Measurements from ENCODE around the gene AFF3. TPM values are rescaled to one million over a fixed set of nuclear protein-coding genes. Genes with fewer than 3 reads are reported as not detected.

Gene AFF3
- total RNA-seq, 4 donors from 2014 or later, result 5.3 to 216 (median 12.5) TPM

DNA sequence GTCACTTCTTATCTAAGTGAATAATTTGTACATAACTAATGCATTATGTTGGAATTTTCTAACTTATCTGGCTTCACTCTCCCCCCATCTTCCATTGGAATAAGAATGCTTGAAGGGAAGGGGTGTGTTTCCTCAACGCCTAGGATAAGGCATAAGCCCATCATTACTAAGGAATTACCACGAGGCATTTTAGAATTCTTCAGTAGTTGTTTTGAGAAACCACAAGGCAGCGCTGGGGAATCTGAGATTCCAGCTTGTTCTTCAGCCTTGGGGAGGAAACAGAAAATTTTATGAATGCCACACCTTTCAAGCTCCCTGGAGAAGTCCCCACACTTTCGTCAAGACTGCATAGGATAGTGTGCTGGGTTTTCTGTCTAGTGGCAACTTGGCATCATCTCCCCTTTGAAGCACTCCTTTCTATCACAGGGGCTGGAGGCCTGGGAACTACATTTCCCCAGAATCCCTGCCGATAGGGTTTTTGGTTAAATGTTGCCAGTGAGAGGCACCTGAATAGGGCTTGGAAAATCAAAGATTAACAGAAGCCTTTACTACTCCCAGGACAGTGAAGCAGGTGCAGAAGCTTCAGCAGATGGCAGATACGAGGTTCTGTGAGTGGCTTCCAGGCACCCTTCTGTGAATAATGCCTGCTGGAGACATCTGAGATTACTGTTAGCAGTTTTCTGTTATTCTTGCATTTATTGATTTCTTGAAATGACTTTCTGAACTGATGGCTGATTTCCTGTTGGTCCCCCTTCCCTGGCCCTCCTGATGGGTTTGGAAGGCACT lies 459.9 kb downstream of the AFF3 start:
- DNase-seq, result no peak
- Histone ChIP-seq H3K4me1 (no peaks in the 10 kb centered on the region), H3K27ac (no peak overlapping the region), H3K36me3 (no peaks in the 10 kb centered on the region), H3K4me3 (no peak overlapping the region), H3K27me3 (no peaks in the 10 kb centered on the region), H3K9me3 (no peaks in the 10 kb centered on the region)
- TF ChIP-seq, protein P1, sequence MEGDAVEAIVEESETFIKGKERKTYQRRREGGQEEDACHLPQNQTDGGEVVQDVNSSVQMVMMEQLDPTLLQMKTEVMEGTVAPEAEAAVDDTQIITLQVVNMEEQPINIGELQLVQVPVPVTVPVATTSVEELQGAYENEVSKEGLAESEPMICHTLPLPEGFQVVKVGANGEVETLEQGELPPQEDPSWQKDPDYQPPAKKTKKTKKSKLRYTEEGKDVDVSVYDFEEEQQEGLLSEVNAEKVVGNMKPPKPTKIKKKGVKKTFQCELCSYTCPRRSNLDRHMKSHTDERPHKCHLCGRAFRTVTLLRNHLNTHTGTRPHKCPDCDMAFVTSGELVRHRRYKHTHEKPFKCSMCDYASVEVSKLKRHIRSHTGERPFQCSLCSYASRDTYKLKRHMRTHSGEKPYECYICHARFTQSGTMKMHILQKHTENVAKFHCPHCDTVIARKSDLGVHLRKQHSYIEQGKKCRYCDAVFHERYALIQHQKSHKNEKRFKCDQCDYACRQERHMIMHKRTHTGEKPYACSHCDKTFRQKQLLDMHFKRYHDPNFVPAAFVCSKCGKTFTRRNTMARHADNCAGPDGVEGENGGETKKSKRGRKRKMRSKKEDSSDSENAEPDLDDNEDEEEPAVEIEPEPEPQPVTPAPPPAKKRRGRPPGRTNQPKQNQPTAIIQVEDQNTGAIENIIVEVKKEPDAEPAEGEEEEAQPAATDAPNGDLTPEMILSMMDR (IDR thresholded peaks at IDR 0.05), result no peak
- TF ChIP-seq POLR2A (IDR thresholded peaks at IDR 0.05), result no peak

DNA sequence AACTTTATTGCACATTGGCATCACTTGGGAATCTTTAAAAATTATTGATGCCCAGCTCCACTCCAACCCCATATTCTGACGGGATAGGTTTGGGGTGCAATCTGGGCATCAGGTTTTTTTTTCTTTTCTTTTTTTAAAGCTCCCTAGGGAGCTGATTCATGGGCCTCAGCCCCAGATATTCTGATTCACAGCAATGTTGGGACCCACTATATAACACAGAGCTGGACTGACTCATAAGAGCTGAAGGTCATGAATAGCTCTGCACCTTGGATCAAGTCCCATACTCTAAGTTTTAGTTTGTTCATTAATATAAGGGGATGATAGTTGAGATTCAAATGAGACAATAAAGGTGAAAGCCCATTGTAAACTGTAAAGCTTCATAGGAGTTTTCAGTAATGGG lies 461.4 kb downstream of the AFF3 start:
- Histone ChIP-seq H3K9me3 (no peaks in the 10 kb centered on the region), H3K4me3 (no peak overlapping the region), H3K4me1 (no peaks in the 10 kb centered on the region), H3K27me3 (no peaks in the 10 kb centered on the region), H3K27ac (no peak overlapping the region), H3K36me3 (no peaks in the 10 kb centered on the region)
- no peak for DNase-seq
- TF ChIP-seq, protein P1 (IDR thresholded peaks at IDR 0.05), result no peak
- TF ChIP-seq POLR2A (IDR thresholded peaks at IDR 0.05), result no peak

DNA sequence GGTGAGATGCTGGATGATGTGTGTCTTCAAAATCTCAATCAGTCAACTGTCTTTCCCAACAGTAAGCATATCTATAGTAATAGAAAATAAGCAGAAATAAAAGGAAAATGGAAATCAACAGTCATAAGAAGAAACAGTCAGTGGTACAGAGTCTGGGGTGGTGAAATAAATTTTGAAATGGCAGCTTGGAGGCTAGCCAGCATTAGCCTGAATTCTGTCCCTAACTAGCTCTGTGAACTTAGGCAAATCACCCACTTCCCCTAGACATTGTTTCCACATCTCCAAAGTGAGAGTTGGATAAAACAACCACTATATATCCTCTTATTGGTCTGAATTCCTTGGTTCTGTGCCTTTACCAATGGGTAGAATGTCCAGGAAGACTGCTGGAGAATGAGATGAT lies 462.9 kb downstream of the AFF3 start:
- Histone ChIP-seq H3K36me3 (no peaks in the 10 kb centered on the region), H3K4me1 (no peaks in the 10 kb centered on the region), H3K4me3 (no peak overlapping the region), H3K9me3 (no peaks in the 10 kb centered on the region), H3K27me3 (no peaks in the 10 kb centered on the region), H3K27ac (no peak overlapping the region)
- TF ChIP-seq, protein P1 (IDR thresholded peaks at IDR 0.05), result no peak
- no peak for TF ChIP-seq POLR2A (IDR thresholded peaks at IDR 0.05)
- DNase-seq, result no peak

DNA sequence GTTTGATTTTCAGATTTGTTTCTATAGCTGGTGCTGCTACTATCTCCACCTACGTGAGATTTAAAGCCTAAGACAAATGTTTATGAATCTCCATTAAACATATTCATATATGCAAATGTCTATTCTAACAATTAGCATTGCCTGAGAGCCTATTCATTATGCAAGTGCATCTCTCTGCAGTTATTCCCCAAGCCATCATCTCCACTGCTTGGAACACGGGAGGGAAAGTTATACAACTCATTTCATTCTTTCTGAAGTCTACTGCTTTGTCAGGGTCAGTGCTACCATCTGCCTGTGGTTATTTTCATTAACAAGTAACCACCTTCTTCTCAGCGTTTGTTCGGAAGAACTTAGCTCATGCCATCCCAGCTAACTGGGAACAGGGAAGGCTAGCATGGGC lies 463.8 kb downstream of the AFF3 start:
- TF ChIP-seq, protein P1 (IDR thresholded peaks at IDR 0.05), result no peak
- TF ChIP-seq POLR2A (IDR thresholded peaks at IDR 0.05), result no peak
- Histone ChIP-seq H3K27me3 (no peaks in the 10 kb centered on the region), H3K36me3 (no peaks in the 10 kb centered on the region), H3K9me3 (no peaks in the 10 kb centered on the region), H3K27ac (no peak overlapping the region), H3K4me1 (no peaks in the 10 kb centered on the region), H3K4me3 (no peak overlapping the region)
- DNase-seq, result no peak

DNA sequence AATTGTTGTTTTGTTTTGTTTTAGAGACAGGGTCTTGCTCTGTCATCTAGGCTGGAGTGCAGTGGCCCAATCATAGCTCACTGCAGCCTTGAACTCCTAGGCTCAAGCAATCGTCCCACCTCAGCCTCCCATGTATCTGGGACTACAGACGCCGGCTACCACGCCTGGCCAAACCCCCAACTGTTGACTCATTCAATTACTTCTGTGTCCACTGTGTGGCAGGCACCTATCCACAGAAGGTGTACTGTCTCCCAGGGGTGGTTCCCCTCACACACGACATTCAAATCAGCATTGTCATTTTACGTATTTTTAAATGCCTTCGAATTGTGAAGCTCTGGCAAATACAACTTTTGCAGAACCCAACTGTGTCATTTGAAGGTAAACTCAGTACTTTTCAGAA lies 464.6 kb downstream of the AFF3 start:
- no peaks in the 10 kb centered on the region for H3K36me3 ChIP-seq
- no peak for DNase-seq
- H3K27ac ChIP-seq, result no peak overlapping the region
- no peaks in the 10 kb centered on the region for H3K9me3 ChIP-seq
- TF ChIP-seq POLR2A (IDR thresholded peaks at IDR 0.05), result no peak
- TF ChIP-seq, protein P1 (IDR thresholded peaks at IDR 0.05), result no peak
- no peaks in the 10 kb centered on the region for H3K27me3 ChIP-seq
- H3K4me1 ChIP-seq, result no peaks in the 10 kb centered on the region
- no peak overlapping the region for H3K4me3 ChIP-seq
